ACHN (cell line): Measurements from ENCODE around the gene WFIKKN1.
"Not testable (repeated sequence)": the region's sequence is repeated elsewhere in the genome, so short reads cannot be mapped to it uniquely, and the experiment has no call there.

Experiments
- DNase-seq: peaks from one replicate; pipeline ENCODE4 v3.0.0-alpha.2; 2015
- in situ Hi-C: cut with HindIII; loops from 2 replicates; pipeline ENCODE4 v1.10.0; 2017; ENCODE audit warnings: low sequenced_read_pairs, low pct_ligation_motif_present, low pct_unique_long_range_greater_than_20kb

The WFIKKN1 gene

GRCh38 chr16:592518-593306 lies 38.1 kb upstream of the WFIKKN1 start:
- in situ Hi-C loops, result no loop called here
- DNase-seq, result no peak

GRCh38 chr16:593406-593805 lies 37.4 kb upstream of the WFIKKN1 start:
- in situ Hi-C loops, result no loop called here

GRCh38 chr16:593807-594206 lies 37.0 kb upstream of the WFIKKN1 start:
- DNase-seq, result no peak
- in situ Hi-C loops, result no loop called here

More at GRCh38 chr16:593406-593805, 37.4 kb upstream of the WFIKKN1 start:
- DNase-seq, result no peak

GRCh38 chr16:595094-595528 lies 35.7 kb upstream of the WFIKKN1 start:
- in situ Hi-C loops, result no loop called here
- no peak for DNase-seq

GRCh38 chr16:595942-596735 lies 34.6 kb upstream of the WFIKKN1 start:
- no peak for DNase-seq
- in situ Hi-C loops, result no loop called here

GRCh38 chr16:596736-597060 lies 34.1 kb upstream of the WFIKKN1 start:
- in situ Hi-C loops, result no loop called here
- DNase-seq, result no peak

- DNase-seq, in situ Hi-C loops: not testable (repeated sequence)
These were observed 33.1 kb upstream of the WFIKKN1 start for GRCh38 chr16:597655-598054.

- DNase-seq, result no peak
- in situ Hi-C loops, result no loop called here
These were observed 31.7 kb upstream of the WFIKKN1 start for GRCh38 chr16:598823-599739.

GRCh38 chr16:600781-601180 lies 30.0 kb upstream of the WFIKKN1 start:
- in situ Hi-C loops, result no loop called here
- no peak for DNase-seq

- DNase-seq, result no peak
- in situ Hi-C loops, result no loop called here
These were observed 26.9 kb upstream of the WFIKKN1 start for GRCh38 chr16:603933-604332.

GRCh38 chr16:606656-607307 lies 24.0 kb upstream of the WFIKKN1 start:
- in situ Hi-C loops, result no loop called here
- DNase-seq, result no peak

- in situ Hi-C loops, result no loop called here
- no peak for DNase-seq
These were observed 22.8 kb upstream of the WFIKKN1 start for GRCh38 chr16:608019-608418.

- no peak for DNase-seq
- in situ Hi-C loops, result no loop called here
These were observed 21.5 kb upstream of the WFIKKN1 start for GRCh38 chr16:609316-609715.

GRCh38 chr16:609984-610383 lies 20.8 kb upstream of the WFIKKN1 start:
- no peak for DNase-seq

GRCh38 chr16:610513-611381 lies 20.0 kb upstream of the WFIKKN1 start:
- DNase-seq, result no peak

More at GRCh38 chr16:609984-610383, 20.8 kb upstream of the WFIKKN1 start:
- in situ Hi-C loops, result no loop called here

GRCh38 chr16:615122-615521 lies 15.7 kb upstream of the WFIKKN1 start:
- no peak for DNase-seq
- in situ Hi-C loops, result no loop called here

More at GRCh38 chr16:610513-611381, 20.0 kb upstream of the WFIKKN1 start:
- in situ Hi-C loops, result no loop called here

- in situ Hi-C loops, result no loop called here
These were observed 13.8 kb upstream of the WFIKKN1 start for GRCh38 chr16:616733-617586.

More at GRCh38 chr16:616733-617586, 13.8 kb upstream of the WFIKKN1 start:
- DNase-seq, result no peak
